ENCODE measurements around the gene RPGRIP1L. TPM values are rescaled to one million over a fixed set of nuclear protein-coding genes. Genes with fewer than 3 reads are reported as not detected.

The RPGRIP1L gene
- total RNA-seq, 1 donor from 2014 or later: 1.7 TPM

GRCh38 chr16:53549970-53550690, 153.5 kb downstream of the RPGRIP1L start:
- Histone ChIP-seq H3K36me3 (no peaks in the 10 kb centered on the region), H3K27ac (replicated peaks) (no peak overlapping the region), H3K4me1 (peaks cover 8% of the 10 kb centered on the region), H3K27me3 (ENCODE audit: low read depth) (peaks cover 17% of the 10 kb centered on the region), H3K4me3 (no peak overlapping the region), H3K9me3 (replicated peaks) (no peaks in the 10 kb centered on the region)
- peak; percentile 23 for DNase-seq
- TF ChIP-seq CTCF (IDR thresholded peaks at IDR 0.05; ENCODE audit: borderline replicate concordance): peak; percentile 75
- intact Hi-C loops (cut with micrococcal nuclease): no loop called here

Other genes starting within 250 kb of the RPGRIP1L start
- gene AKTIP, start 200.7 kb downstream of the RPGRIP1L start, total RNA-seq: 95.0 TPM
- gene FTO, start 297 bp upstream of the RPGRIP1L start, total RNA-seq: 78.4 TPM